Right lobe of liver (tissue), 6 donors: ENCODE data around the gene PASK. TPM values are rescaled to one million over a fixed set of nuclear protein-coding genes. Genes with fewer than 3 reads are reported as not detected.

Experiments
- ATAC-seq, 4 donors: fragments of 200-7000 bp; cut with Tn5 transposase; one replicate each; pipeline ENCODE4 v1.9.1; 2020; ENCODE audit warnings: mild to moderate bottlenecking in 4 of 4, moderate library complexity in 4 of 4
- DNase-seq, 3 donors: peaks; one replicate each; pipeline ENCODE4 v3.0.0-alpha.2; 2020
- H3K27ac ChIP-seq, 3 donors: fragments of 200-600 bp; one replicate each; pipeline ENCODE4 v1.8.0; 2022
- H3K27me3 ChIP-seq, 2 donors: fragments of 200-600 bp; one replicate each; pipeline ENCODE4 v1.8.0; 2022
- H3K36me3 ChIP-seq, 4 donors: fragments of 200-600 bp; sonication (generic) in 1 of 4; one replicate each; pipeline versions ENCODE4 v1.5.1 to v1.8.0; 2017 to 2022; ENCODE audit warnings: control low read depth in 1 of 4
- H3K4me1 ChIP-seq, 4 donors: fragments of 200-600 bp; sonication (generic) in 1 of 4; one replicate each; pipeline versions ENCODE4 v1.5.1 to v1.8.0; 2017 to 2022; ENCODE audit warnings: control low read depth in 1 of 4
- H3K4me3 ChIP-seq, 3 donors: fragments of 200-600 bp; one replicate each; pipeline ENCODE4 v1.8.0; 2022
- H3K9me3 ChIP-seq, 4 donors: fragments of 200-600 bp; sonication (generic) in 1 of 4; one replicate each; pipeline versions ENCODE4 v1.5.1 to v1.8.0; 2017 to 2022; ENCODE audit warnings: control low read depth in 1 of 4
- POLR2A ChIP-seq: fragments of 450-650 bp; IDR thresholded peaks from one replicate; pipeline ENCODE4 v1.6.1; 2017; ENCODE audit warnings: antibody characterized with exemption, mild to moderate bottlenecking
- WGBS: methylation state at CpG from one replicate; pipeline ENCODE4 v1.1.6; 2018; ENCODE audit warnings: low coverage, low lambda C conversion rate; ENCODE audit not compliant: insufficient coverage; ENCODE audit errors: missing lambda C conversion rate; 5-methylcytosine and 5-hydroxymethylcytosine counted together
- intact Hi-C, 2 donors: fragments of 100-400 bp; cut with DNase I; formaldehyde crosslinking; loops; one replicate each; pipeline versions ENCODE4 v1.11.2 to v1.14.1; 2022
- total RNA-seq, 6 experiments: library from RNA; depleted of rRNA in 2 of 6; stranded (reverse); fragments of >200 nt in 2 of 6; fragmentation: NEBNext Ultra II Directional in 3 of 6; extraction: Animal tissue kit (Norgen Biotek cat#: 25700) in 3 of 6; gene quantifications; one replicate each; pipeline versions ENCODE4 v1.1.0 to v1.2.4, GENCODE V29; 2016 to 2023
- TF ChIP-seq, protein P1 (sequence below), 4 donors: fragments of 200-600 bp in 3 of 4; fragments of 450-650 bp in 1 of 4; IDR thresholded peaks; one replicate each; pipeline versions ENCODE4 v1.5.1 to v1.8.0; 2016 to 2022; ENCODE audit warnings: antibody characterized with exemption in 4 of 4, mild to moderate bottlenecking in 2 of 4
- donor health status: DM: no; HTN: yes; CAD: no.
- donor health status: DM: no; HTN: no; CAD: no.
- donor health status: DM: no; HTN: no; CAD: no.
- donor health status: DM: no; HTN: yes; CAD: no.
- donor health status: DM: no; HTN: yes; CAD: no.

The PASK gene
- total RNA-seq, 6 experiments from 2014 or later, result 2.0 to 4.2 (median 3.4) TPM

DNA sequence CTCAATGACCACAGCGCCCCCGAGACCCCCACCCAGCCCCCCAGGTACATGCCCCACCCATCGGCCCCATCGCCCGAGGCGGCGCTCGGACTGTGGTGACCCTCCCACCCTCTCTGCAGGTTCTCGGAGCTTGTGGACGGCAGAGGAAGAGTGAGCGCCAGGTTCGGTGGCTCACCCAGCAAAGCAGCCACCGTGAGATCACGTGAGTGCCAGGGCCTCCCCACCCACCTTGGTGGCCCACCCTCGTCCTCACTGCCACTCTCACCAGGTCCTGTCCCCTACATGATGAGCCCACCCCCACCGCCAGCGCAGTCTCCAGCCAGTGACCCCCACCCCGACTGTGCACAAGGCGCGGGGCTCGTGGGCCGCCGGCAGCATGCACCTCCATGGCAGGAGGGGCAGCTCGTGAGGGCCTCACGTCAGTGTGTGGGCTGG, 77.6 kb downstream of the PASK start:
- Histone ChIP-seq H3K4me1 (no peaks in the 10 kb centered on the region), H3K4me3 (no peak overlapping the region), H3K36me3 (peaks cover 0 to 64% (median 4%) of the 10 kb centered on the region in 4 donors), H3K27me3 (no peaks in the 10 kb centered on the region), H3K27ac (no peak overlapping the region), H3K9me3 (no peaks in the 10 kb centered on the region)
- ATAC-seq (no peak), DNase-seq (no peak)
- WGBS, result 53% methylated on average over 2 of the region's 25 CpGs
- no peak for TF ChIP-seq POLR2A
- TF ChIP-seq, protein P1, sequence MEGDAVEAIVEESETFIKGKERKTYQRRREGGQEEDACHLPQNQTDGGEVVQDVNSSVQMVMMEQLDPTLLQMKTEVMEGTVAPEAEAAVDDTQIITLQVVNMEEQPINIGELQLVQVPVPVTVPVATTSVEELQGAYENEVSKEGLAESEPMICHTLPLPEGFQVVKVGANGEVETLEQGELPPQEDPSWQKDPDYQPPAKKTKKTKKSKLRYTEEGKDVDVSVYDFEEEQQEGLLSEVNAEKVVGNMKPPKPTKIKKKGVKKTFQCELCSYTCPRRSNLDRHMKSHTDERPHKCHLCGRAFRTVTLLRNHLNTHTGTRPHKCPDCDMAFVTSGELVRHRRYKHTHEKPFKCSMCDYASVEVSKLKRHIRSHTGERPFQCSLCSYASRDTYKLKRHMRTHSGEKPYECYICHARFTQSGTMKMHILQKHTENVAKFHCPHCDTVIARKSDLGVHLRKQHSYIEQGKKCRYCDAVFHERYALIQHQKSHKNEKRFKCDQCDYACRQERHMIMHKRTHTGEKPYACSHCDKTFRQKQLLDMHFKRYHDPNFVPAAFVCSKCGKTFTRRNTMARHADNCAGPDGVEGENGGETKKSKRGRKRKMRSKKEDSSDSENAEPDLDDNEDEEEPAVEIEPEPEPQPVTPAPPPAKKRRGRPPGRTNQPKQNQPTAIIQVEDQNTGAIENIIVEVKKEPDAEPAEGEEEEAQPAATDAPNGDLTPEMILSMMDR (IDR thresholded peaks at IDR 0.05), result no peak
- intact Hi-C loops, result no loop called here

DNA sequence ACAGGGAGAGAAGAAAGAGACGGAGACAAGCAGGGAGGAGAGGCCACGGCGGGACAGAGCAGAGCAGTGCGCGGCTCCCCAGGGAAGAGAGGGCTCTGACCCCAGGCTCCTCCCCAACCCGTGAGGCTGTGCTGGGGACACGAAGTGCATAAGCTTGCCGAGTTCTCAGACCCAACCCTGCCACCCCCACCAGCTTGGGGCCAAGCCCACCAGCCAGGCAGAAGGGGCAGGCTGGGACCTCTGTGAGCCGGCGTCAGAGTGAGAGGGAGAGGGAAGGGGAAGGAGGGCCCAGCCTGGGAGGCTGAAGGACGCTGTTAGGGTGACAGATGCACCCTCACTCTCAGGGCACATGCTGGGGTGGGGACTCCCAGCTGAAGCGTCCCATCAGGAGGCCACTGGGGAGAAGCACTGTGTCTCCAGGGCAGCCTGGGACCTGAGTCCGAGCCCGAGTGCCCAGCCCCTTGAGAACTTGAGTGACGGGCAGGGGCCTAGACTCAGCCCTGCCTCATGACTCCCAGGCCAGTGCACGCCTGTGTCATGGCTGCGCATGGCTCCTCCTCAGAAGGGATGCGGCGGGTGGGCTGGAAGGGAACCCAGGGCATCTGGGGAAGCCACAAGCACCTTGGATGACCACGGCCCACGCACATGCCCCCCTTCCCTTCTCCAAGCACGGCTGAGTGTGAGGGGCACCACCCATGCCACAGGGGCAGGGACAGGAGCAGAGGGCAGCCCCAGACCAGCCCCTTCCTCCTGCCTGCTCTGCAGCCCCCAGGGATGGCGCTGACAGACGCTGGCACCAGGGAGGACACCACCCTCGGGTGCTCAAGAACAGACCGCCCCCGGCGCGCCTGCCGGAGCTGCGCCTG, 78.2 kb downstream of the PASK start:
- peaks cover 0 to 64% (median 4%) of the 10 kb centered on the region in 4 donors for H3K36me3 ChIP-seq
- H3K4me3 ChIP-seq, result no peak overlapping the region
- WGBS, result 60% methylated on average over 2 of the region's 31 CpGs
- no peaks in the 10 kb centered on the region for H3K4me1 ChIP-seq
- H3K9me3 ChIP-seq, result no peaks in the 10 kb centered on the region
- no peak for TF ChIP-seq POLR2A
- TF ChIP-seq, protein P1 (IDR thresholded peaks at IDR 0.05), result no peak
- intact Hi-C loops, result no loop called here
- ATAC-seq (no peak), DNase-seq (no peak)
- no peaks in the 10 kb centered on the region for H3K27me3 ChIP-seq
- H3K27ac ChIP-seq, result no peak overlapping the region

GRCh38 chr2:241070361-241070760, 78.9 kb downstream of the PASK start:
- intact Hi-C loops, result no loop called here
- Histone ChIP-seq H3K27me3 (no peaks in the 10 kb centered on the region), H3K27ac (no peak overlapping the region), H3K36me3 (peaks cover 0 to 61% (median 4%) of the 10 kb centered on the region in 4 donors), H3K4me3 (no peak overlapping the region), H3K9me3 (no peaks in the 10 kb centered on the region), H3K4me1 (no peaks in the 10 kb centered on the region)
- 100% methylated on average over 3 of the region's 13 CpGs for WGBS
- DNase-seq (no peak), ATAC-seq (no peak)
- TF ChIP-seq, protein P1 (IDR thresholded peaks at IDR 0.05), result no peak
- TF ChIP-seq POLR2A, result no peak

DNA sequence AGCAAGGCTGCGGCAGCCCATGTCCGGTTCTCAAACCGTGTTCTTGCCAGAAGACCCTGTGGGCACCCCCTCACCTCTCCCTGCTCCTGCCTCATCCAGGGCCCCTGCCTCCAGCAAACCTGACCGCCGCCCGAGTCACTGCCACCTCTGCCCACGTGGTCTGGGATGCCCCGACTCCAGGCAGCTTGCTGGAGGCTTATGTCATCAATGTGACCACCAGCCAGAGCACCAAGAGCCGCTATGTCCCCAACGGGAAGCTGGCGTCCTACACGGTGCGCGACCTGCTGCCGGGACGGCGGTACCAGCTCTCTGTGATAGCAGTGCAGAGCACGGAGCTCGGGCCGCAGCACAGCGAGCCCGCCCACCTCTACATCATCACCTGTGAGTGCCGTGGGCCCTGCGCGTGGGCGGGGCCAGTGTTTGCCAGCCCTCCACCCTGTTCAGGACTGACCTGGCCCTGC, 79.4 kb downstream of the PASK start:
- 80% methylated on average over 4 of the region's 26 CpGs for whole genome bisulfite sequencing
- H3K36me3 ChIP-seq, result peaks cover 0 to 61% (median 2%) of the 10 kb centered on the region in 4 donors
- intact Hi-C loops, result no loop called here

More for the DNA sequence above, 79.4 kb downstream of the PASK start:
- no peak for ATAC-seq
- Histone ChIP-seq H3K4me1 (no peaks in the 10 kb centered on the region), H3K4me3 (no peak overlapping the region), H3K9me3 (no peaks in the 10 kb centered on the region), H3K27me3 (no peaks in the 10 kb centered on the region), H3K27ac (no peak overlapping the region)
- TF ChIP-seq POLR2A, result no peak
- TF ChIP-seq, protein P1 (IDR thresholded peaks at IDR 0.05), result no peak
- DNase-seq, result no peak
